ENCODE results near the gene MYO1B.

The MYO1B gene

GRCh38 chr2:191436368-191437055, 191.3 kb downstream of the MYO1B start:
- in situ Hi-C loops (cut with MboI; ENCODE audit: low sequenced_read_pairs, unreplicated experiment): no loop called here
- no peak for DNase-seq (ENCODE audit: low spot score)
- no peak for TF ChIP-seq CTCF (IDR thresholded peaks at IDR 0.05; ENCODE audit: borderline replicate concordance, control extremely low read depth, extremely low read depth, insufficient read depth, missing control alignments)

GRCh38 chr2:191439481-191439880, 194.3 kb downstream of the MYO1B start:
- DNase-seq (ENCODE audit: low spot score): no peak
- no peak for TF ChIP-seq CTCF (IDR thresholded peaks at IDR 0.05; ENCODE audit: borderline replicate concordance, control extremely low read depth, extremely low read depth, insufficient read depth, missing control alignments)
- in situ Hi-C loops (cut with MboI; ENCODE audit: low sequenced_read_pairs, unreplicated experiment): no loop called here

- in situ Hi-C loops (cut with MboI; ENCODE audit: low sequenced_read_pairs, unreplicated experiment): no loop called here
- no peak for DNase-seq (ENCODE audit: low spot score)
- no peak for TF ChIP-seq CTCF (IDR thresholded peaks at IDR 0.05; ENCODE audit: borderline replicate concordance, control extremely low read depth, extremely low read depth, insufficient read depth, missing control alignments)
Measured at GRCh38 chr2:191441496-191442214, 196.5 kb downstream of the MYO1B start.

GRCh38 chr2:191443446-191443845, 198.2 kb downstream of the MYO1B start:
- no peak for TF ChIP-seq CTCF (IDR thresholded peaks at IDR 0.05; ENCODE audit: borderline replicate concordance, control extremely low read depth, extremely low read depth, insufficient read depth, missing control alignments)
- in situ Hi-C loops (cut with MboI; ENCODE audit: low sequenced_read_pairs, unreplicated experiment): no loop called here
- no peak for DNase-seq (ENCODE audit: low spot score)

- no peak for TF ChIP-seq CTCF (IDR thresholded peaks at IDR 0.05; ENCODE audit: borderline replicate concordance, control extremely low read depth, extremely low read depth, insufficient read depth, missing control alignments)
- in situ Hi-C loops (cut with MboI; ENCODE audit: low sequenced_read_pairs, unreplicated experiment): no loop called here
- no peak for DNase-seq (ENCODE audit: low spot score)
Measured at GRCh38 chr2:191446910-191447309, 201.7 kb downstream of the MYO1B start.

- no peak for TF ChIP-seq CTCF (IDR thresholded peaks at IDR 0.05; ENCODE audit: borderline replicate concordance, control extremely low read depth, extremely low read depth, insufficient read depth, missing control alignments)
- DNase-seq (ENCODE audit: low spot score): no peak
- in situ Hi-C loops (cut with MboI; ENCODE audit: low sequenced_read_pairs, unreplicated experiment): no loop called here
Measured at GRCh38 chr2:191451116-191451515, 205.9 kb downstream of the MYO1B start.
